ENCODE data around the gene GNAT2. TPM values are rescaled to one million over a fixed set of nuclear protein-coding genes. Genes with fewer than 3 reads are reported as not detected.

GNAT2 gene
- total and polyA plus RNA-seq, 10 of the 15 experiments (the other 5 are each of a cell fraction or from before 2014, with no cell fraction given): 0.08 to 1.3 (median 0.41) TPM

DNA sequence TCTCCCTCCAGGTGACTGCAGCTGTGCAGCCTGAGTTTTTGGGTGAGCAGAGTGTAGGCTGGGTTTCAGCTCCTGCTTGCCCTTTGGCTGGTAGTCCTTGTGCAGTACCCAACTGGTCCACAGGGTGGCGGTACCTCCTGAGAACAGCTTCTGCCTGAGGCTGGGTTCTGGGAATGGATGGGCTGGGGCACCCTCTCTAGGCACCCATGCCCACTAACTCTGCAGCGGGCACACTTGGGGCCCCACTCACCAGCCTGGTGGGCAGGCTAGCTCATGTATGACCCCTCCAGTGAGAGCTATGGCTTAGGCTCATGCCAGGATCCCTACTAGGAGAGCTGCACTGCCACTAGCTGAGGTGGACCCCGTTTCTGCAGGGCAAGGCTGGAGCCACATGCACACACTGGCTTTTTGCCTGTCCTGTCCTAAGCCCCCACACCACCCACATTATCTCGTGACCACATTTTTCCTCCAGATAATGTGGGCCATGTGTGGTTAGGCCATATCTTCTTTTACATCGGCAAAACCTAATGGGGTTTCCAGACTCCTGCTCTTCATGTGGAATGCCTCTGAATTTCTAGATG is 21.0 kb upstream of the GNAT2 start:
- H2AFZ ChIP-seq (ENCODE audit: control insufficient read depth, low read depth, low read length): peak overlapping the region; percentile 49
- POLR2A ChIA-PET: interaction anchor here (0.6 to 3.2 kb wide), 9 partner anchors 10 to 99 kb away, joined by 3 to 13 read pairs (median 4); partner anchors contain the start of genes GNAI3 and GSTM1
- H3K9ac ChIP-seq (ENCODE audit: control insufficient read depth, insufficient read depth, low read length): no peak overlapping the region
- TF ChIP-seq EGR1 (IDR thresholded peaks at IDR 0.05; ENCODE audit: borderline replicate concordance in 1 of 2, low read depth in 2 of 2, low read length in 2 of 2) (no peak), NR2F1 (conservative IDR thresholded peaks at IDR 0.05) (no peak), FOXM1 (IDR thresholded peaks at IDR 0.05; ENCODE audit: low read depth, low read length) (no peak), CBX5 (IDR thresholded peaks at IDR 0.05; ENCODE audit: low read depth) (no peak), CBX3 (IDR thresholded peaks at IDR 0.05; ENCODE audit: borderline replicate concordance, low read depth) (no peak), FOS (IDR thresholded peaks at IDR 0.05; ENCODE audit: borderline replicate concordance, extremely low read depth, insufficient read length) (no peak), RUNX3 (IDR thresholded peaks at IDR 0.05; ENCODE audit: low read length) (no peak), SMC3 (IDR thresholded peaks at IDR 0.05; ENCODE audit: borderline replicate concordance, low read length) (peak; percentile 77; the same call in 1 of the 2 replicates), ZNF217 (IDR thresholded peaks at IDR 0.05) (no peak), GATAD2B (conservative IDR thresholded peaks at IDR 0.05; ENCODE audit: low read depth) (no peak), RAD21 (IDR thresholded peaks at IDR 0.05; ENCODE audit: insufficient read depth, low read depth, low read length) (peak; percentile 70), HDAC6 (IDR thresholded peaks at IDR 0.05; ENCODE audit: unreplicated experiment) (no peak), ZSCAN29 (IDR thresholded peaks at IDR 0.05) (no peak)
- TF ChIP-seq, protein P1, sequence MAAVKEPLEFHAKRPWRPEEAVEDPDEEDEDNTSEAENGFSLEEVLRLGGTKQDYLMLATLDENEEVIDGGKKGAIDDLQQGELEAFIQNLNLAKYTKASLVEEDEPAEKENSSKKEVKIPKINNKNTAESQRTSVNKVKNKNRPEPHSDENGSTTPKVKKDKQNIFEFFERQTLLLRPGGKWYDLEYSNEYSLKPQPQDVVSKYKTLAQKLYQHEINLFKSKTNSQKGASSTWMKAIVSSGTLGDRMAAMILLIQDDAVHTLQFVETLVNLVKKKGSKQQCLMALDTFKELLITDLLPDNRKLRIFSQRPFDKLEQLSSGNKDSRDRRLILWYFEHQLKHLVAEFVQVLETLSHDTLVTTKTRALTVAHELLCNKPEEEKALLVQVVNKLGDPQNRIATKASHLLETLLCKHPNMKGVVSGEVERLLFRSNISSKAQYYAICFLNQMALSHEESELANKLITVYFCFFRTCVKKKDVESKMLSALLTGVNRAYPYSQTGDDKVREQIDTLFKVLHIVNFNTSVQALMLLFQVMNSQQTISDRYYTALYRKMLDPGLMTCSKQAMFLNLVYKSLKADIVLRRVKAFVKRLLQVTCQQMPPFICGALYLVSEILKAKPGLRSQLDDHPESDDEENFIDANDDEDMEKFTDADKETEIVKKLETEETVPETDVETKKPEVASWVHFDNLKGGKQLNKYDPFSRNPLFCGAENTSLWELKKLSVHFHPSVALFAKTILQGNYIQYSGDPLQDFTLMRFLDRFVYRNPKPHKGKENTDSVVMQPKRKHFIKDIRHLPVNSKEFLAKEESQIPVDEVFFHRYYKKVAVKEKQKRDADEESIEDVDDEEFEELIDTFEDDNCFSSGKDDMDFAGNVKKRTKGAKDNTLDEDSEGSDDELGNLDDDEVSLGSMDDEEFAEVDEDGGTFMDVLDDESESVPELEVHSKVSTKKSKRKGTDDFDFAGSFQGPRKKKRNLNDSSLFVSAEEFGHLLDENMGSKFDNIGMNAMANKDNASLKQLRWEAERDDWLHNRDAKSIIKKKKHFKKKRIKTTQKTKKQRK (IDR thresholded peaks at IDR 0.05; ENCODE audit: low read depth, low read length): no peak
- TF ChIP-seq, protein P2, sequence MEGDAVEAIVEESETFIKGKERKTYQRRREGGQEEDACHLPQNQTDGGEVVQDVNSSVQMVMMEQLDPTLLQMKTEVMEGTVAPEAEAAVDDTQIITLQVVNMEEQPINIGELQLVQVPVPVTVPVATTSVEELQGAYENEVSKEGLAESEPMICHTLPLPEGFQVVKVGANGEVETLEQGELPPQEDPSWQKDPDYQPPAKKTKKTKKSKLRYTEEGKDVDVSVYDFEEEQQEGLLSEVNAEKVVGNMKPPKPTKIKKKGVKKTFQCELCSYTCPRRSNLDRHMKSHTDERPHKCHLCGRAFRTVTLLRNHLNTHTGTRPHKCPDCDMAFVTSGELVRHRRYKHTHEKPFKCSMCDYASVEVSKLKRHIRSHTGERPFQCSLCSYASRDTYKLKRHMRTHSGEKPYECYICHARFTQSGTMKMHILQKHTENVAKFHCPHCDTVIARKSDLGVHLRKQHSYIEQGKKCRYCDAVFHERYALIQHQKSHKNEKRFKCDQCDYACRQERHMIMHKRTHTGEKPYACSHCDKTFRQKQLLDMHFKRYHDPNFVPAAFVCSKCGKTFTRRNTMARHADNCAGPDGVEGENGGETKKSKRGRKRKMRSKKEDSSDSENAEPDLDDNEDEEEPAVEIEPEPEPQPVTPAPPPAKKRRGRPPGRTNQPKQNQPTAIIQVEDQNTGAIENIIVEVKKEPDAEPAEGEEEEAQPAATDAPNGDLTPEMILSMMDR (IDR thresholded peaks at IDR 0.05 in 2 of 3, conservative IDR thresholded peaks at IDR 0.05 in 1 of 3; ENCODE audit: control insufficient read depth in 2 of 3, extremely low read depth in 1 of 3, insufficient read depth in 1 of 3, low read depth in 3 of 3, low read length in 3 of 3): peak; percentile 94 to 96 (median 95); a peak in 5 of 6 replicates
- TF ChIP-seq, protein P3, sequence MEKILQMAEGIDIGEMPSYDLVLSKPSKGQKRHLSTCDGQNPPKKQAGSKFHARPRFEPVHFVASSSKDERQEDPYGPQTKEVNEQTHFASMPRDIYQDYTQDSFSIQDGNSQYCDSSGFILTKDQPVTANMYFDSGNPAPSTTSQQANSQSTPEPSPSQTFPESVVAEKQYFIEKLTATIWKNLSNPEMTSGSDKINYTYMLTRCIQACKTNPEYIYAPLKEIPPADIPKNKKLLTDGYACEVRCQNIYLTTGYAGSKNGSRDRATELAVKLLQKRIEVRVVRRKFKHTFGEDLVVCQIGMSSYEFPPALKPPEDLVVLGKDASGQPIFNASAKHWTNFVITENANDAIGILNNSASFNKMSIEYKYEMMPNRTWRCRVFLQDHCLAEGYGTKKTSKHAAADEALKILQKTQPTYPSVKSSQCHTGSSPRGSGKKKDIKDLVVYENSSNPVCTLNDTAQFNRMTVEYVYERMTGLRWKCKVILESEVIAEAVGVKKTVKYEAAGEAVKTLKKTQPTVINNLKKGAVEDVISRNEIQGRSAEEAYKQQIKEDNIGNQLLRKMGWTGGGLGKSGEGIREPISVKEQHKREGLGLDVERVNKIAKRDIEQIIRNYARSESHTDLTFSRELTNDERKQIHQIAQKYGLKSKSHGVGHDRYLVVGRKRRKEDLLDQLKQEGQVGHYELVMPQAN (conservative IDR thresholded peaks at IDR 0.05): no peak

More for the DNA sequence above, 21.0 kb upstream of the GNAT2 start:
- FAIRE-seq: peak; percentile 84
- Histone ChIP-seq H3K4me3 (no peak overlapping the region), H4K20me1 (ENCODE audit: control insufficient read depth, insufficient read depth) (no peaks in the 10 kb centered on the region), H3K27ac (ENCODE audit: control insufficient read depth, insufficient read depth) (no peak overlapping the region), H3K9me3 (replicated peaks; ENCODE audit: control insufficient read depth, insufficient read depth, low read length) (no peaks in the 10 kb centered on the region), H3K4me1 (ENCODE audit: control insufficient read depth, insufficient read depth, low read length) (peaks cover 11% of the 10 kb centered on the region), H3K79me2 (ENCODE audit: control insufficient read depth, insufficient read depth, low read length) (no peaks in the 10 kb centered on the region), H3K27me3 (replicated peaks in 1 of 2; ENCODE audit: control insufficient read depth in 2 of 2, insufficient read depth in 2 of 2, low read length in 1 of 2) (no peaks in the 10 kb centered on the region), H3K4me2 (ENCODE audit: control insufficient read depth, insufficient read depth) (no peak overlapping the region), H3K36me3 (ENCODE audit: control insufficient read depth in 2 of 2, insufficient read depth in 2 of 2, low read length in 1 of 2) (no peaks in the 10 kb centered on the region)
- ChIA-PET CTCF (interaction anchor here (0.6 to 10.7 kb wide), 86 partner anchors 10 to 563 kb away, joined by 3 to 299 read pairs (median 4); partner anchors contain the start of genes AHCYL1, AMPD2, CYB561D1 and GNAI3), SMC1A (ENCODE audit: uncharacterized antibody, unreplicated experiment) (interaction anchor here (0.7 to 9.1 kb wide), 32 partner anchors 10 to 371 kb away, joined by 3 to 117 read pairs (median 6); partner anchors contain the start of genes AHCYL1, AMPD2, EPS8L3 and GNAI3), RAD21 (ENCODE audit: unreplicated experiment) (interaction anchor here (0.6 to 7.3 kb wide), 38 partner anchors 8 to 392 kb away, joined by 3 to 106 read pairs (median 4); partner anchors contain the start of genes AHCYL1, AMPD2, ATXN7L2 and GNAI3)
- WGBS (ENCODE audit: insufficient coverage, insufficient replicate concordance, low lambda C conversion rate, missing lambda C conversion rate): 15% methylated on average over 5 of the region's 5 CpGs
- in situ Hi-C loops (cut with MboI) (loop anchor here (5.0 kb wide), 2 partner anchors 132 to 347 kb away; no protein-coding TSS in a partner anchor), intact Hi-C loops (cut with micrococcal nuclease; ENCODE audit: unreplicated experiment) (loop anchor here (5.0 kb wide), 4 partner anchors 47 to 342 kb away; partner anchors contain the start of genes AHCYL1, GNAI3 and GSTM1)
- DNase-seq (ENCODE audit: low read depth, low spot score): no peak
- BruUV-seq (replicated peaks): no TSS peak
- ATAC-seq: peak; percentile 82

All from GM12878 (cell line).